ENCODE results near the gene ST7.

The ST7 gene

DNA sequence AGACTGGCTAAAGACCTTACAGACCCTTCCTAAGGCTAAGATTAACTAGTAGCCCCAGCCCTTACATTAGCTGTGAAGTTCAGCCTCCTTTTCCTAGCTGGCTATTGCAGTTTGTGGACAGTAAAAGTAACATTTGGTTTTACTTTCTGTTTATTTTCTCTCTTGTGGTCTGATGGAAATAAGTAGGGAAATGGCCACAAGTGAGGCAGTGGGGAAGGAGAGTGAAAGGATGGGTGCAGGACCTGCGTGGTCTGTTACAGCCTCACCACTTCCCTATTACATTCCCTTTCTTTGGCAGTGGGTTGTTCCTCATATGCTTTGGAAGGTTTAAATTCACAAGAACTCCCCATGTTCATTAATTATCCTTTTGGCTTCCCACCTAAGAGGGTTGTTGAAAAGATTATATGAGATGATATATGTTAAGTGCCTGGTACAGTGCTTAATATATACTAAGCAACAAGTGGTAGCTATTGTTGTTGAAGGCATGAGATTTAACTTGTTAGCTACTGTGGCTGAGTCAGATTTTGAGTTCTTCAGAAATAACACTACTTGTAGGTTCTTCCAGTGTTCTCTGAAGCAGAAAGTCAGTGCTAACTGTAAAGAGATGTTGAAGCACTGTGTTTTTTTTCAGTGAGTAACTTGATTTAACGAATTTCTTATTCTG, 181.7 kb downstream of the ST7 start:
- no peak for DNase-seq

GRCh38 chr7:117135553-117135891, 182.2 kb downstream of the ST7 start:
- DNase-seq = no peak

DNA sequence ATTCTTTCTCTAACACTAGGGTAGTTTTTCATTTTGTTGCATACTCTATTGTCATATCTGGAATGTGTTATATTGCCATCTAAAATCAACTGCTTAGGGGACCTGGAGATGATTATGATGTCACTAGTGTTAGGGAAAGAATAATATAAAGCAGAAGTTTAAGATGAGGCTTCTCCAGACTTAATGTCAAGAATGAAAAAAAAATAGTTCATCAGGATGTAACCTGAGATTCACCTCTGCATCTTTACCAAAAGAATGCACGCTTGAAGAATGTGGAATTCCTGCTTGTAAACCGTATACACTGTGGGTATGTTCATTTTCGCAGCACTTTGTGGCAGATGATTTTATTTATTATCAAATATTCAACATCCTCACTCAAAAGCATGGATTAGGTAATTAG, 184.6 kb downstream of the ST7 start:
- no peak for DNase-seq

DNA sequence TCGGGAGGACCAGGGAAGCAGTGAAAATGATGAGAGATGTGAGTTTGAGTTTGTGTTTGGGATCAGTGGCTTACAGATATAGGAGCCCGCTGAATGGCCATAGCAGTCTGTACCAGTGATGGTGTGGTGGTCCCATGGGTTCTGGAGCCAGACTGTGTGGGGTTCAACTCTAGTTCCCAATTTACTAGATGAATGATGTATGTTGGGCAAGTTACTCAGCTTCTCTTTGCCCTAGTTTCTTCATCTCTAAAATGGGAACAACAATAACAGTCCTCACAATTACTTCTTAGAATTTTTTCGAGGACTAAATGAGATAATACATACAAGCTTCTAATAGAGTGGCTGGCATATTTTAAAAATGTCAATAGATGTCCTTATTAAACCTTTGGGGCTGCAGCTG, 185.2 kb downstream of the ST7 start:
- DNase-seq = no peak

GRCh38 chr7:117138981-117139380, 185.7 kb downstream of the ST7 start:
- DNase-seq = no peak

GRCh38 chr7:117139397-117139984, 186.2 kb downstream of the ST7 start:
- DNase-seq = no peak

GRCh38 chr7:117140921-117141320, 187.6 kb downstream of the ST7 start:
- DNase-seq = no peak

DNA sequence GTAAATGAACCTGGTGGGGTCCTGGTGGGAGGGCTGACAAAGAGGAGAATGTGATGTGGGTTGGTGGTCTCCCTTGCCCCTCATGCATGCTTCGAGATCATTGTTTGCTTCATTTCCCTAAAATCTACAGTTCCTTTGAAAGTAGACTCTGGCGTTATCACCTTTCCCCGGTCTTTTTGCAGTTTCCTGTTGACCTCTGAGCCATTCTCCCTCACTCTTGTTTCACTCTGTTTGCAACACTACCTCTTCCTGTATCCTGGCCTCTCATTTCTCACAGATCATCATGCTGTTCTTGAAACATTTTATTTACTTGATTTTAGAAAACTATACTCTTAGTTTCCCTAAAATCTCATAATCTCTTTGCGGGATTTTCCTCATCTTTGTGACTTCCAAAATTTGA, 189.8 kb downstream of the ST7 start:
- DNase-seq = no peak

DNA sequence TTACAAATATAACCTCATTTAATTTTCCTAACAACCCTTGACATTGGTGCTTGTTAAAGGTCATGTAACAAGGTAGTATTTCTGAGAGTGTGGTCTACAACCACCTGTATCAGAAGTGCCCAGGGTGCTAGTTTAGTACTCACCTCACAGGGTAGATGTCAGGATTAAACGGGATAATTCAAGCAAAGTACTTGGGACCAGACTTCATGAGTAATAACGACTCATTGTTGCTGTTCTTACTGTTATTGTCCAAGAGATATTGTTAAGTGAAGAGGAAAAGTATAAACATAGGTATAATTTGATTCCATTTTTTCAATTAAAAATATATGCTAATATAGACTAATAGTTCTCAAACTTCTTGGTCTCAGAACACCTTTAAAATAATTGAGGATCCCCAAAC, 190.3 kb downstream of the ST7 start:
- no peak for DNase-seq

DNA sequence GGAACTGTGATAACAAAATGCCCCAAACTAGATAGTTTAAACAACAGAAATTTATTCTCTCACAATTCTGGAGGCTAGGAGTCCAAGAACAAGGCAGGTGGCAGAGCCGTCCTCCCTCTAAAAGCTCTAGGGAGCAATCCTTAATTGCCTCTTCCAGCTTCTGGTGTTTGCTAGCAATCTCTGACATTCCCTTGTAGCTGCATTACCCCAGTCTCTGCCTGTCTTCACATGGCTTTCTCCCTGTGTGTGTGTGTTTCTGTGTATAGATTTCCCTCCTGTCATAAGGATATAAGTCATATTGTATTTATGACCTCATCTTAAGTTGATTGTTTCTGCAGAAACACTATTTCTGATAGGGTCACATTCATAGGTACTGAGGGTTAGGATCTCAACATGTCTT, 192.0 kb downstream of the ST7 start:
- no peak for DNase-seq

GRCh38 chr7:117146059-117146458, 192.8 kb downstream of the ST7 start:
- no peak for DNase-seq

GRCh38 chr7:117146511-117146910, 193.2 kb downstream of the ST7 start:
- DNase-seq = no peak

- DNase-seq = no peak
Observed at GRCh38 chr7:117148971-117149370, 195.7 kb downstream of the ST7 start.

GRCh38 chr7:117149692-117150091, 196.4 kb downstream of the ST7 start:
- DNase-seq = no peak

- no peak for DNase-seq
Observed at GRCh38 chr7:117152213-117153007, 199.1 kb downstream of the ST7 start.

DNA sequence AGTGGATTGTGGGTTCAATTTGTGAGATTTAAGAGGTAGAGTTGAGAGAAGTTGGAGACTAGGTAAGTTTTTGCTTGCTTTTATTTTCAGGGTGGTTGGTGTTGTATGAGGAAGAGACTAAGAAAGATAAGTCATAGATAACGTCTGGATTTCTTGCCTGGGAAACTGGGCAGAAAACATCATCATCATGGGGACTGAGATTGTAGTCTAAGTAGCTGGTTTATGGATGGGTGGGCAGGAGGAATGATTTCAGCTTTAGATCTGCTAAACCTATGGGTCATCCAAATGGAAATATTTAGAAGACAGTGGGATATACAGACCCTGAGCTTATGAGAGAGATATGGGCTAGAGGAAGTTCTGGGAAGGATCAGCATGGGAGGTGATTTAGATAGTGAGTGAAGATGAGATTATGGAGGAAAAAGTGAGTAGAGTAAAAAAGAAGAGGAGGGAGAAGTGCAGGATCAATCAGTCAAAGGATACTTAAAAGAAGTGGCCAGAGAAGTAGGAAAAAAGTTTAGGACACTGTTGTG, 199.8 kb downstream of the ST7 start:
- DNase-seq = no peak

- no peak for DNase-seq
Observed at GRCh38 chr7:117154721-117155120, 201.4 kb downstream of the ST7 start.

DNA sequence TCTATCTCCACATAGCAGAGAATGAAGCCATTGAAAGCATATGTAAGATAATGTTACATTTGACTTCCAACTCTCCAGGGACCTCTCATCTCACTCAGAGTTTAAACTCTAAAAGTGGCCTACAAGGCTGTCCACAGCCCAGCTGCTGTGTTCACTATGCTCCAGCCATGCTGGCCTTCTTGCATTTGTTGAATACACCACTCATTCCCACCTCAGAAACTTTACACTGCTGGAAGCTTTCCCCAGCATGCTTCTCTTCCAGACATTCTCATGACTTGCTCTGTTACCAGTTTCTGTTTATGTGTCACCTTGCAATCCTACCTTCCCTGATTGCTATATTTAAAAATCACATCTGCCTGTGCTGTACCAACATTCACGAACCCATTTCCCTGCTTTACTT, 202.4 kb downstream of the ST7 start:
- DNase-seq = no peak

- no peak for DNase-seq
Observed at GRCh38 chr7:117157241-117158209, 204.2 kb downstream of the ST7 start.

- DNase-seq = no peak
Observed at GRCh38 chr7:117158941-117159697, 205.8 kb downstream of the ST7 start.

- DNase-seq = no peak
Observed at GRCh38 chr7:117163101-117163500, 209.8 kb downstream of the ST7 start.

DNA sequence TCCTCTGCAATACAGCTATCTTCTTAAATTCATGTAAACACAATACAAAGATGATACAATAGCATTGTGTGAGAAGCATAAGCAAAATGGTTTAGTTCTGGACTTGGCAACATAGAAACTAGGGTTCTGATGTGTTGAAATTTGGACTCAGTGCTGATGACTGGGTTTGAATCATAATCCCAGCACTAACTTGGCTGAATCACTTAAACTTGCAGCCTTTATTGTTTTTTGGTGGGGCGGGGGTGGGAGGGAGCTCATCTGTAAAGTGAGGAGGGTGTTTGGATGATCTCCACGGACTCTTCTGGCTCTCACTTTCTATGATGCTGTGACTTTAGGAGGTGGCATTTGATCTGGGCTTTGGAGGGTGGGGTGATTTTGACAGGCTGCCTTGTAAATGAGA, 211.3 kb downstream of the ST7 start:
- no peak for DNase-seq

All from stimulated activated naive CD4-positive, alpha-beta T cell (primary cell).